HG03565 (cell line): ENCODE data around the gene ANKRD55.
"Not testable (repeated sequence)": the region's sequence is repeated elsewhere in the genome, so short reads cannot be mapped to it uniquely, and the experiment has no call there.

Experiments
- ATAC-seq: cut with Tn5 transposase; IDR thresholded peaks from one replicate; pipeline ENCODE4 v1.9.1; 2021; ENCODE audit warnings: mild to moderate bottlenecking, moderate library complexity; ENCODE audit not compliant: unreplicated experiment

The ANKRD55 gene

GRCh38 chr5:56233230-56233629, at the start of gene ANKRD55:
ANKRD55 (minus strand) TSS chr5:56233330; CDS start chr5:56232913, 417 bp downstream.
- ATAC-seq = no peak

GRCh38 chr5:56282216-56282615, 49.1 kb upstream of the ANKRD55 start:
- ATAC-seq = no peak

- no peak for ATAC-seq
These were observed 48.5 kb upstream of the ANKRD55 start for GRCh38 chr5:56281489-56282165.

GRCh38 chr5:56279979-56280378, 46.8 kb upstream of the ANKRD55 start:
- no peak for ATAC-seq

- no peak for ATAC-seq
These were observed 46.2 kb upstream of the ANKRD55 start for GRCh38 chr5:56279291-56279690.

GRCh38 chr5:56278335-56278753, 45.2 kb upstream of the ANKRD55 start:
- no peak for ATAC-seq

- ATAC-seq = no peak
These were observed 44.4 kb upstream of the ANKRD55 start for GRCh38 chr5:56277573-56277972.

GRCh38 chr5:56273376-56273955, 40.3 kb upstream of the ANKRD55 start:
- ATAC-seq = no peak

- no peak for ATAC-seq
These were observed 39.6 kb upstream of the ANKRD55 start for GRCh38 chr5:56272765-56273164.

GRCh38 chr5:56270568-56271392, 37.6 kb upstream of the ANKRD55 start:
- peak; percentile 80 for ATAC-seq

- no peak for ATAC-seq
These were observed 36.9 kb upstream of the ANKRD55 start for GRCh38 chr5:56270058-56270457.

GRCh38 chr5:56269216-56269927, 36.2 kb upstream of the ANKRD55 start:
- ATAC-seq = peak; percentile 48

GRCh38 chr5:56268707-56269106, 35.6 kb upstream of the ANKRD55 start:
- not testable (repeated sequence) for ATAC-seq

- no peak for ATAC-seq
These were observed 34.7 kb upstream of the ANKRD55 start for GRCh38 chr5:56267856-56268255.

GRCh38 chr5:56264417-56265025, 31.4 kb upstream of the ANKRD55 start:
- no peak for ATAC-seq

GRCh38 chr5:56262279-56262678, 29.1 kb upstream of the ANKRD55 start:
- no peak for ATAC-seq

GRCh38 chr5:56259002-56259511, 25.9 kb upstream of the ANKRD55 start:
- ATAC-seq = peak; percentile 61

- not testable (repeated sequence) for ATAC-seq
These were observed 24.8 kb upstream of the ANKRD55 start for GRCh38 chr5:56257763-56258529.

GRCh38 chr5:56257010-56257409, 23.9 kb upstream of the ANKRD55 start:
- ATAC-seq = no peak

- ATAC-seq = no peak
These were observed 22.4 kb upstream of the ANKRD55 start for GRCh38 chr5:56255502-56255901.
